ENCODE measurements around the gene EEF1E1. TPM values are rescaled to one million over a fixed set of nuclear protein-coding genes. Genes with fewer than 3 reads are reported as not detected.
A peak's percentile ranks its signal among the peaks of the same experiment; 100 is the strongest.

Gene EEF1E1
- total RNA-seq, 6 experiments from 2014 or later, result 4.6 to 33.9 (median 10.1) TPM

DNA sequence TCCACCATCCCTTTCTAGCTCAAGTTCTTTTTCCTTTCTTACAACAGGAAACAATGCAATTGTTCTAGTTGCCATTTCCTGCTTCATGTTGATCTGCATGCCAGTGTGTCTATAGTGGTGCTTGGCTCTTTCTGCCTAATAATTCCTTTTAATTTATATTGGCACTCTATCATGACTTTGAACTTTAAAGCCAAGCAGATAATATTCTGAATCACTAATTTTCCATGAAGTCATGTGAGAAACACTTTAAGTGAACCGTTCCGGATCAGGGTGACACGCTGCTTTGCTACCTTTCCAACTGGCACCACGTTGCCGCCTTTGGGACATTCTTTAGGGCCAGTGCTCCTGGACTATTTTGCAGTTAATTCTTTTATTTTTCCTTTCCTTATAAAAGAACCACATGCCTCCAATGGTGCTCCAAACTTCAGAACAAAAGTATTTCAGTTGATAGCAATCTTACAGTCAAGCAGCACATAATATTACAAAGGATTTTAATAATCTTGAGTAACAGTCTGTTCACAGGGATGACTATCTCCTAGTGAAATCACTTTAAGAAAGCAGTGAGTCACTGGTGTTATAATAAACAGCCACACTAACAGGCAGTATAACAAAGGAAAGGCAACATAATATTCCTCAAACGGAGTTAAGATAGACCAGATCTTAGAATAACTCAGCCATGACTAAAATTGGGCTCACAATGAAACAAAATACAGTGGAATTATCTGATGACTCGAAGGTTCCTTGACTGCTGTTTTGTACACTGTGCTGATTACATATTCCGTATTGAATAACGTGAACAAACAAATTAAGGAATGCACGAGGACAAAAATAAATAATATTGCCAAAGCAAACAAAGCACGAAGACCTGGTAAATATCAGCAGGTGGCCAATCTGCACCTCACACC is 19.1 kb downstream of the EEF1E1 start:
- intact Hi-C loops (cut with DNase I), result no loop called here
- H3K36me3 ChIP-seq, result peaks cover 0 to 2% (median 0%) of the 10 kb centered on the region in 4 donors
- ATAC-seq (peak in 2 of 4 donors; percentile 6 to 15), DNase-seq (no peak)
- no peaks in the 10 kb centered on the region for H3K9me3 ChIP-seq
- H3K4me1 ChIP-seq, result peaks cover 0 to 54% (median 22%) of the 10 kb centered on the region in 4 donors
- TF ChIP-seq POLR2A (IDR thresholded peaks at IDR 0.05), result no peak
- TF ChIP-seq, protein P1, sequence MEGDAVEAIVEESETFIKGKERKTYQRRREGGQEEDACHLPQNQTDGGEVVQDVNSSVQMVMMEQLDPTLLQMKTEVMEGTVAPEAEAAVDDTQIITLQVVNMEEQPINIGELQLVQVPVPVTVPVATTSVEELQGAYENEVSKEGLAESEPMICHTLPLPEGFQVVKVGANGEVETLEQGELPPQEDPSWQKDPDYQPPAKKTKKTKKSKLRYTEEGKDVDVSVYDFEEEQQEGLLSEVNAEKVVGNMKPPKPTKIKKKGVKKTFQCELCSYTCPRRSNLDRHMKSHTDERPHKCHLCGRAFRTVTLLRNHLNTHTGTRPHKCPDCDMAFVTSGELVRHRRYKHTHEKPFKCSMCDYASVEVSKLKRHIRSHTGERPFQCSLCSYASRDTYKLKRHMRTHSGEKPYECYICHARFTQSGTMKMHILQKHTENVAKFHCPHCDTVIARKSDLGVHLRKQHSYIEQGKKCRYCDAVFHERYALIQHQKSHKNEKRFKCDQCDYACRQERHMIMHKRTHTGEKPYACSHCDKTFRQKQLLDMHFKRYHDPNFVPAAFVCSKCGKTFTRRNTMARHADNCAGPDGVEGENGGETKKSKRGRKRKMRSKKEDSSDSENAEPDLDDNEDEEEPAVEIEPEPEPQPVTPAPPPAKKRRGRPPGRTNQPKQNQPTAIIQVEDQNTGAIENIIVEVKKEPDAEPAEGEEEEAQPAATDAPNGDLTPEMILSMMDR (IDR thresholded peaks at IDR 0.05), result no peak
- H3K27me3 ChIP-seq, result no peaks in the 10 kb centered on the region
- H3K4me3 ChIP-seq, result no peak overlapping the region
- 39% methylated on average over 11 of the region's 11 CpGs for WGBS (ENCODE audit: insufficient coverage, low coverage, low lambda C conversion rate, missing lambda C conversion rate)
- peak overlapping the region in 2 of 3 donors; percentile 14 to 80 for H3K27ac ChIP-seq

DNA sequence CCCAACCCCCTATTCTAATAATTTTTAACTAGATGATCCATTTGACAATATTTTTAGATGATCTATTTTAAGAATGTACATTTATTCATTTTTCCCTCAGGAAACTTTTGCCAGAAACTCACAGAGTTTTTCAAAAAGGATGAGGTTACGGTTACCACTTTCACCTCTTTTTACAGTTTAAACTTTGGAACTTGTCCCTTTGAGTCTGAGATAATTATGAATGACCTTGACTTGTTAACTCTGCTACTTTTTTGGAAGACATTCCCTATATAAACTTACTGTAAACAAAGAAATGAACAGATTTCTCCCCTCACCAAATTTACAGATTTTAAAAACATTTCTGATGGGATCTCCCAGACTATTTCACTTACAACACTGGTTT is 19.8 kb downstream of the EEF1E1 start:
- intact Hi-C loops (cut with DNase I), result no loop called here
- no peak for ATAC-seq
- no peak overlapping the region for H3K4me3 ChIP-seq
- H3K27ac ChIP-seq, result peak overlapping the region in 2 of 3 donors; percentile 14 to 80
- WGBS (ENCODE audit: insufficient coverage, low coverage, low lambda C conversion rate, missing lambda C conversion rate), result 50% methylated on average over 1 of the region's 1 CpG
- H3K27me3 ChIP-seq, result no peaks in the 10 kb centered on the region
- no peaks in the 10 kb centered on the region for H3K9me3 ChIP-seq
- H3K4me1 ChIP-seq, result peaks cover 0 to 54% (median 22%) of the 10 kb centered on the region in 4 donors
- H3K36me3 ChIP-seq, result no peaks in the 10 kb centered on the region
- TF ChIP-seq, protein P1 (IDR thresholded peaks at IDR 0.05), result no peak
- no peak for TF ChIP-seq POLR2A (IDR thresholded peaks at IDR 0.05)
- no peak for DNase-seq

DNA sequence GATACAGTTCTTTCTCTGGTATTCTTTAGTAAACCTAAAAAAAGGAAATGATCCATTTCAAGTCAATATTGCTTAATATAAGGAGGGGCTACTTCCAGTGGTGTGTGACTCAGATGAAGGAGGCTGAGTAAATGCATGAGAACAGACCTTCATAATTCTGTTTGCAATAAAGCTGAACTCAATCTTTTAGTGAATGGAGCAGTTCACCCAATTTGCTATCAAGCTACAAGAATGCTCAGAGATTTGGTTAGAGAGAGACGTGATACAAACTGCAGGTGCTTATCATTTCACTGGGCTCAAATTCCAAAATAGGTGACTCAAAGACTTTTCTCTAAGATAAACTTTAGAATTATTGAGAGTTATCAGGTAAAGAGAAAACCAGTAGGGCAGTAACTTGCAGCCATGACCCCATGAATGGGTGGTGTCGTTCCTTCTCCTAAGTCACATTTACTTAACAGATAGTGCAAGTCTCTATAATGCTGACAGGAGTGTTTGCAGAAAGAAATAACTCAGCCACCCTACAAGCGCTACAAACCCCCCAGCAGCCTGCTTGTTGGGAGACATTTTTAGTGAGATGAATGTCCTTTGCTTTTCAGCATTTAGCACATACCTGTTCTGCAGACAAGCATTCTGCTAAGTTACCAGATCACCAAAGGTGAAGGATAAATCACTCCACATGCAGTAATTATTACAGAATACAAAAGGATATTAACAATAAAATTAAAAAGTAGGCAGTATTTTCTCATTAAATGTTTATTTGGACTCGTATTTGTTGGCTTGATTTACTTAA is 21.8 kb downstream of the EEF1E1 start:
- ATAC-seq, result peak; percentile 57 to 69 (median 62)

DNA sequence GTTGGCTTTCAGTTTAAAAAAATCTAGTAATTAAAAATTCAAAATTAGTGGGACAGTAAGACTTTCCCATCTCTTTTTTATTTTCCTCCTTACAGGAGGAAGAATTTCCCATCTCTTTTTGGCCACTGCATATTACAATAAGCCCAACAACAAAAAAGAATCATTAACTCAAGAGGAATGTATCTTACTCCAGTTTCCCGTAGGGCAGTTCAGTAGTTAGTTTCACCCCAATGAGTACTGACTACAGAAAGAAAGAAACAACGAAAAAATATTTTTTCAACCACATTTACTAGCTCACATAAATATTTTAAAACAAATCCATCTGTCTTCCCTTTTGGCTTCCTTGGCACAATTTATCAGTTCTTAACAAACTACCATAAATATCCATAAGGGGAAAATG is 23.2 kb downstream of the EEF1E1 start:
- Histone ChIP-seq H3K4me3 (no peak overlapping the region), H3K9me3 (no peaks in the 10 kb centered on the region), H3K27ac (peak overlapping the region in 1 of 3 donors; percentile 14), H3K36me3 (peaks cover 0 to 2% (median 0%) of the 10 kb centered on the region in 4 donors), H3K4me1 (peaks cover 0 to 45% (median 18%) of the 10 kb centered on the region in 4 donors), H3K27me3 (no peaks in the 10 kb centered on the region)
- ATAC-seq (peak in 2 of 4 donors; percentile 48 to 51), DNase-seq (no peak)
- TF ChIP-seq, protein P1 (IDR thresholded peaks at IDR 0.05), result no peak
- TF ChIP-seq POLR2A (IDR thresholded peaks at IDR 0.05), result peak; percentile 39
- 21% methylated on average over 2 of the region's 2 CpGs for WGBS (ENCODE audit: insufficient coverage, low coverage, low lambda C conversion rate, missing lambda C conversion rate)
- intact Hi-C loops (cut with DNase I), result no loop called here

More for the DNA sequence above, 21.8 kb downstream of the EEF1E1 start:
- 31% methylated on average over 4 of the region's 4 CpGs for WGBS (ENCODE audit: insufficient coverage, low coverage, low lambda C conversion rate, missing lambda C conversion rate)
- H3K27ac ChIP-seq, result peak overlapping the region in 2 of 3 donors; percentile 8 to 19
- no peak for DNase-seq
- no peaks in the 10 kb centered on the region for H3K9me3 ChIP-seq
- H3K4me1 ChIP-seq, result peaks cover 0 to 52% (median 22%) of the 10 kb centered on the region in 4 donors
- H3K27me3 ChIP-seq, result no peaks in the 10 kb centered on the region
- intact Hi-C loops (cut with DNase I), result no loop called here
- H3K36me3 ChIP-seq, result peaks cover 0 to 2% (median 0%) of the 10 kb centered on the region in 4 donors
- TF ChIP-seq, protein P1 (IDR thresholded peaks at IDR 0.05), result no peak
- TF ChIP-seq POLR2A (IDR thresholded peaks at IDR 0.05), result no peak
- no peak overlapping the region for H3K4me3 ChIP-seq
